Heart left ventricle (tissue), 16 donors: ENCODE results near the gene RHBDL2. TPM values are rescaled to one million over a fixed set of nuclear protein-coding genes. Genes with fewer than 3 reads are reported as not detected.

Source experiments
- ATAC-seq, 4 donors: fragments of 200-7000 bp; cut with Tn5 transposase; one replicate each; pipeline ENCODE4 v1.9.1; 2020 to 2022; ENCODE audit warnings: moderate library complexity in 4 of 4, mild to moderate bottlenecking in 3 of 4, moderate number of reproducible peaks in 1 of 4
- DNase-seq, 5 donors: peaks; one replicate each; pipeline ENCODE4 v3.0.0-alpha.2; 2020
- H3K27ac ChIP-seq, 12 donors: fragments of 200-600 bp; sonication (generic) in 4 of 12; one replicate each; pipeline versions ENCODE4 v1.5.0 to v1.8.0; 2016 to 2022; ENCODE audit warnings: mild to moderate bottlenecking in 2 of 12
- H3K27me3 ChIP-seq, 9 donors: fragments of 200-600 bp; sonication (generic) in 2 of 9; one replicate each; pipeline versions ENCODE4 v1.5.1 to v1.8.0; 2016 to 2022; ENCODE audit warnings: mild to moderate bottlenecking in 3 of 9
- H3K36me3 ChIP-seq, 9 donors: fragments of 200-600 bp; sonication (generic) in 2 of 9; one replicate each; pipeline versions ENCODE4 v1.5.0 to v1.8.0; 2018 to 2022; ENCODE audit warnings: mild to moderate bottlenecking in 2 of 9
- H3K4me1 ChIP-seq, 12 donors: fragments of 200-600 bp; sonication (generic) in 4 of 12; one replicate each; pipeline versions ENCODE4 v1.5.0 to v1.8.0; 2016 to 2022; ENCODE audit warnings: mild to moderate bottlenecking in 3 of 12
- H3K4me3 ChIP-seq, 12 donors: fragments of 200-600 bp; sonication (generic) in 4 of 12; one replicate each; pipeline versions ENCODE4 v1.5.0 to v1.8.0; 2017 to 2022; ENCODE audit warnings: mild to moderate bottlenecking in 9 of 12, moderate library complexity in 4 of 12
- H3K9me3 ChIP-seq, 12 donors: fragments of 200-600 bp; sonication (generic) in 4 of 12; one replicate each; pipeline versions ENCODE4 v1.5.0 to v1.8.0; 2016 to 2022; ENCODE audit warnings: mild to moderate bottlenecking in 1 of 12
- CTCF ChIP-seq, 12 donors: fragments of 200-600 bp; sonication (generic) in 4 of 12; IDR thresholded peaks; one replicate each; pipeline versions ENCODE4 v1.5.0 to v1.8.0; 2018 to 2022; ENCODE audit warnings: antibody characterized with exemption in 12 of 12, mild to moderate bottlenecking in 5 of 12
- POLR2A ChIP-seq, 2 donors: fragments of 450-650 bp; IDR thresholded peaks; one replicate each; pipeline ENCODE4 v1.6.1; 2017; ENCODE audit warnings: antibody characterized with exemption in 2 of 2, mild to moderate bottlenecking in 2 of 2, moderate library complexity in 2 of 2
- WGBS, 4 donors: extraction: QIAGEN DNeasy Blood & Tissue Kit in 2 of 4; methylation state at CpG; one replicate each; pipeline versions ENCODE4 v1.1.5 to v1.1.7; 2013 to 2018; 5-methylcytosine and 5-hydroxymethylcytosine counted together
- intact Hi-C, 10 donors: fragments of 100-400 bp; cut with DNase I; formaldehyde crosslinking; loops; one replicate each; pipeline versions ENCODE4 v1.11.1 to v1.14.2; 2022
- polyA plus RNA-seq, 2 donors: library from polyadenylated mRNA; stranded (reverse); fragments of 200-250 nt; gene quantifications; one replicate each; pipeline ENCODE4 v1.2.3, GENCODE V29; 2013
- total RNA-seq, 9 donors: library from RNA; depleted of rRNA in 2 of 9; stranded (reverse); fragments of >200 nt in 2 of 9; fragmentation: NEBNext Ultra II Directional in 3 of 9; extraction: Animal tissue kit (Norgen Biotek cat#: 25700) in 3 of 9; gene quantifications; one replicate each; pipeline versions ENCODE4 v1.1.0 to v1.2.4, GENCODE V29; 2016 to 2023
- donor health status: ischemic (EF 13 %, LVEDD 7.1; RV severe dilation, severe dysfunction).
- donor health status: healthy with polysubstance abuse.
- donor health status: DM: no; HTN: yes; CAD: no.
- donor health status: DM: no; HTN: no; CAD: no.
- donor health status: ischemic (EF 25% LVEDD 6.9; RV normal size, moderate dysfunction).
- donor health status: ischemic (EF 25% LVEDD 5.7; RV mildly dilated, moderate dysfunction).
- donor health status: healthy.
- donor health status: DM: yes; HTN: yes; CAD: no.
- donor health status: ischemic (EF 35%, LVEDD 5.7; RV mildly dilated, moderate dysfunction).
- donor health status: nonischemic (EF 11% LVEDD 7.7; RV severe dilation, severe dysfunction).
- donor health status: DM: yes; HTN: yes; CAD: no.
- donor health status: PGD.
- donor health status: ischemic (EF 29% LVEDD 5.4; RV normal size, mild dysfunction).
- donor health status: nonischemic (EF 23%, LVEDD 6.1; RV moderate dilation, normal function).

The RHBDL2 gene
- total and polyA plus RNA-seq, 11 donors, result 0.11 to 2.2 (median 0.20) TPM; not detected in 4

GRCh38 chr1:38881487-38881886 is 60.1 kb downstream of the RHBDL2 start, which contains the start of gene GJA9:
GJA9 (minus strand) TSS chr1:38881587; CDS start chr1:38876098, 5,489 bp downstream.
- Histone ChIP-seq H3K27me3 (no peaks in the 10 kb centered on the region), H3K9me3 (no peaks in the 10 kb centered on the region), H3K36me3 (no peaks in the 10 kb centered on the region), H3K27ac (no peak within 1 kb of the TSS), H3K4me3 (no peak within 1 kb of the TSS), H3K4me1 (peaks cover 0 to 7% (median 0%) of the 10 kb centered on the region in 12 donors)
- intact Hi-C loops, result no loop called here
- no peak for TF ChIP-seq CTCF (IDR thresholded peaks at IDR 0.05)
- no peak for TF ChIP-seq POLR2A (IDR thresholded peaks at IDR 0.05)
- ATAC-seq, result no peak
- no peak for DNase-seq

GRCh38 chr1:38875811-38876210 is 65.8 kb downstream of the RHBDL2 start:
- Histone ChIP-seq H3K4me3 (no peak overlapping the region), H3K27ac (no peak overlapping the region), H3K4me1 (peaks cover 0 to 29% (median 21%) of the 10 kb centered on the region in 12 donors), H3K36me3 (no peaks in the 10 kb centered on the region), H3K9me3 (no peaks in the 10 kb centered on the region), H3K27me3 (no peaks in the 10 kb centered on the region)
- DNase-seq (no peak), ATAC-seq (no peak)
- intact Hi-C loops, result loop anchor here in 5 of 10 donors (10.0 kb wide), 2 partner anchors 119 to 219 kb away; partner anchors contain the start of gene AKIRIN1 (in 3 of the 5)
- TF ChIP-seq CTCF (IDR thresholded peaks at IDR 0.05) (no peak), POLR2A (IDR thresholded peaks at IDR 0.05) (no peak)
- 71 to 85% (median 83%) methylated on average over 2 of the region's 2 CpGs for WGBS, 4 donors

GRCh38 chr1:38873027-38873969 is 68.3 kb downstream of the RHBDL2 start, which contains the start of gene MYCBP:
MYCBP (minus strand) TSS chr1:38873348; CDS start chr1:38873305, 43 bp downstream.
- Histone ChIP-seq H3K9me3 (no peaks in the 10 kb centered on the region), H3K27me3 (no peaks in the 10 kb centered on the region), H3K4me1 (peaks cover 0 to 29% (median 21%) of the 10 kb centered on the region in 12 donors), H3K36me3 (peaks cover 0 to under 1% (median 0%) of the 10 kb centered on the region in 9 donors), H3K4me3 (peak within 1 kb of the TSS; percentile 37 to 96 (median 80)), H3K27ac (peak within 1 kb of the TSS; percentile 53 to 80 (median 72))
- TF ChIP-seq POLR2A (IDR thresholded peaks at IDR 0.05) (peak in 1 of 2 donors; percentile 80), CTCF (IDR thresholded peaks at IDR 0.05) (peak in 5 of 12 donors; percentile 17 to 45 (median 24))
- 0 to 1% (median 0%) methylated on average over 32 to 69 of the region's 69 CpGs for WGBS, 4 donors
- intact Hi-C loops, result loop anchor here in 8 of 10 donors (5.0 to 10.0 kb wide), 3 partner anchors 119 to 222 kb away; partner anchors contain the start of gene AKIRIN1 (in 7 of the 8)
- peak; percentile 96 to 98 (median 97) for DNase-seq
- peak; percentile 98 to 100 (median 100) for ATAC-seq
